ENCODE measurements around the gene BCL2L13.
"Not testable (repeated sequence)": the region's sequence is repeated elsewhere in the genome, so short reads cannot be mapped to it uniquely, and the experiment has no call there.

The BCL2L13 gene

GRCh38 chr22:17671521-17672092 is 33.0 kb downstream of the BCL2L13 start:
- not testable (repeated sequence) for H3K4me1 ChIP-seq (ENCODE audit: control insufficient read depth, insufficient read depth, low read depth, low read length); H2BK120ac ChIP-seq (ENCODE audit: low read depth, low read length); H2AK5ac ChIP-seq (ENCODE audit: low read length, severe bottlenecking); H3K4me2 ChIP-seq (ENCODE audit: low read length, poor library complexity, severe bottlenecking); H3K9ac ChIP-seq (ENCODE audit: low read length); H3K4me3 ChIP-seq (ENCODE audit: insufficient read depth in 1 of 2, low read depth in 1 of 2, low read length in 2 of 2); H3K27ac ChIP-seq (ENCODE audit: low read length, poor library complexity, severe bottlenecking); H2AFZ ChIP-seq (ENCODE audit: low read depth, low read length); H3K4ac ChIP-seq (ENCODE audit: low read depth in 1 of 2, low read length in 2 of 2); H3K27me3 ChIP-seq (ENCODE audit: control insufficient read depth in 1 of 2, insufficient read depth in 1 of 2, low read length in 2 of 2); H2BK12ac ChIP-seq (ENCODE audit: low read length in 2 of 2); H3K9me3 ChIP-seq (ENCODE audit: control insufficient read depth, low read length); H3K18ac ChIP-seq (ENCODE audit: low read depth in 1 of 2, low read length in 2 of 2); H3K23ac ChIP-seq (ENCODE audit: low read length in 2 of 2); H4K91ac ChIP-seq (ENCODE audit: low read length); H2BK5ac ChIP-seq (ENCODE audit: low read depth, low read length, poor library complexity, severe bottlenecking); H3K14ac ChIP-seq (ENCODE audit: low read length in 2 of 2); H4K8ac ChIP-seq (ENCODE audit: low read length)
- Histone ChIP-seq H3K79me1 (replicated peaks; ENCODE audit: low read length, poor library complexity, severe bottlenecking) (peaks cover 15% of the 10 kb centered on the region), H3K36me3 (ENCODE audit: control insufficient read depth in 1 of 2, insufficient read depth in 2 of 2, low read depth in 1 of 2, low read length in 2 of 2) (peaks cover 10 to 20% of the 10 kb centered on the region in 2 experiments), H2BK15ac (ENCODE audit: low read depth, poor library complexity, severe bottlenecking) (peak overlapping the region; percentile 67)
- peak; percentile 20 for DNase-seq
- 98% methylated on average over 8 of the region's 10 CpGs for WGBS

DNA sequence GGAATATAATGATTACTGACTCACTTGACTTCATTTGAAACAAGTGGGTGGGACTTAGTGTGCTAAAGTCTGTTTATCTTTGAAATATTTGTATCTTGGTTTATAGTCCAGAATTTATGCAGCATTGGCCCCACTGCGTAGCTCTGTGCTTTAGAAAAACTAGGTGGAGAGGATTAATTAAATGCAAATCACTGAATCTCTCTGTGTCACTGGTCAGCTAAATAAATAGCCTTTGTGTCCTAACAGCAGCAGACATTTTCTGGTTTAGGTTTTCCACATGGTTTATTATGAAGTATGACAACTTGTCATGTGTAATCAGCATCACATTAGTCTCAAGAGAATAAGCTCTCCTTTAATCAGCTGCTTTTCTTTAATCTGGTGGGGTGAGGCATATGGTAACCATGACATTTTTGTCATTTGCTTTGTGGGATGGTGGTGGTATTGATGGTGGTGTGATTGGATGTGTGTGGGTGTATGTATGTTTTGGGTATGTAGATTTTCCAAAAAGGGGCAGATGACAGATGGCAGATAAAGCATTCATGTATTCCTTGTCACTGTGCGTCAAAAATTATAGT is 33.9 kb downstream of the BCL2L13 start:
- Histone ChIP-seq H3K4me3 (ENCODE audit: insufficient read depth in 1 of 2, low read depth in 1 of 2, low read length in 2 of 2) (no peak overlapping the region), H3K23ac (ENCODE audit: low read length in 2 of 2) (no peak overlapping the region), H3K27ac (ENCODE audit: low read length, poor library complexity, severe bottlenecking) (no peak overlapping the region), H3K9me3 (ENCODE audit: control insufficient read depth, low read length) (no peaks in the 10 kb centered on the region), H2AFZ (ENCODE audit: low read depth, low read length) (no peak overlapping the region), H3K4me1 (ENCODE audit: control insufficient read depth, insufficient read depth, low read depth, low read length) (peaks cover 1% of the 10 kb centered on the region), H3K18ac (ENCODE audit: low read depth in 1 of 2, low read length in 2 of 2) (no peak overlapping the region), H2BK5ac (ENCODE audit: low read depth, low read length, poor library complexity, severe bottlenecking) (no peak overlapping the region), H3K27me3 (ENCODE audit: control insufficient read depth in 1 of 2, insufficient read depth in 1 of 2, low read length in 2 of 2) (no peaks in the 10 kb centered on the region), H3K14ac (ENCODE audit: low read length in 2 of 2) (no peak overlapping the region), H3K4me2 (ENCODE audit: low read length, poor library complexity, severe bottlenecking) (no peak overlapping the region), H3K9ac (ENCODE audit: low read length) (no peak overlapping the region), H3K79me1 (replicated peaks; ENCODE audit: low read length, poor library complexity, severe bottlenecking) (peaks cover 19% of the 10 kb centered on the region), H2BK15ac (ENCODE audit: low read depth, poor library complexity, severe bottlenecking) (no peak overlapping the region), H2BK120ac (ENCODE audit: low read depth, low read length) (no peak overlapping the region), H3K4ac (ENCODE audit: low read depth in 1 of 2, low read length in 2 of 2) (no peak overlapping the region), H2AK5ac (ENCODE audit: low read length, severe bottlenecking) (no peak overlapping the region), H4K8ac (ENCODE audit: low read length) (no peak overlapping the region), H2BK12ac (ENCODE audit: low read length in 2 of 2) (no peak overlapping the region), H3K36me3 (ENCODE audit: control insufficient read depth in 1 of 2, insufficient read depth in 2 of 2, low read depth in 1 of 2, low read length in 2 of 2) (peaks cover 6 to 15% of the 10 kb centered on the region in 2 experiments), H4K91ac (ENCODE audit: low read length) (no peak overlapping the region)
- 100% methylated on average over 1 of the region's 2 CpGs for WGBS
- DNase-seq: peak; percentile 33

DNA sequence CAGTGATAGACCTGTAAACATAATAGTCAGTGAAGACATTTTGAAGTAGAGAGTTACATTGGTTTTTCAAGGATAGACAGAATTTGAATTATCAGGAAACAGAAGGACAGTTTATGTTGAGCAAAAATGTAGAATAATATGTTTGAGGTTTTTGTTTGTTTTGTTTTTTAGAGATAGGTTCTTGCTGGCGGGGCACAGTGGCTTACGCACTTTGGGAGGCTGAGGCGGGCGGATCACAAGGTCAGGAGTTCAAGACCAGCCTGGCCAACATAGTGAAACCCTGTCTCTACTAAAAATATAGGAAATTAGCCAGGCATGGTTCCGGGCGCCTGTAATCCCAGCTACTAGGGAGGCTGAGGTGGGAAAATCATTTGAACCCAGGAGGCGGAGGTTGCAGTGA is 35.6 kb downstream of the BCL2L13 start:
- no peak overlapping the region for H2BK5ac ChIP-seq (ENCODE audit: low read depth, low read length, poor library complexity, severe bottlenecking)
- H3K27me3 ChIP-seq (ENCODE audit: control insufficient read depth in 1 of 2, insufficient read depth in 1 of 2, low read length in 2 of 2): no peaks in the 10 kb centered on the region
- H3K27ac ChIP-seq (ENCODE audit: low read length, poor library complexity, severe bottlenecking): no peak overlapping the region
- WGBS: 98% methylated on average over 6 of the region's 7 CpGs
- peaks cover 4 to 14% of the 10 kb centered on the region in 2 experiments for H3K36me3 ChIP-seq (ENCODE audit: control insufficient read depth in 1 of 2, insufficient read depth in 2 of 2, low read depth in 1 of 2, low read length in 2 of 2)
- H2BK15ac ChIP-seq (ENCODE audit: low read depth, poor library complexity, severe bottlenecking): no peak overlapping the region
- no peak overlapping the region for H3K23ac ChIP-seq (ENCODE audit: low read length in 2 of 2)
- H2AFZ ChIP-seq (ENCODE audit: low read depth, low read length): no peak overlapping the region
- H4K91ac ChIP-seq (ENCODE audit: low read length): no peak overlapping the region
- no peak overlapping the region for H3K9ac ChIP-seq (ENCODE audit: low read length)
- H2BK120ac ChIP-seq (ENCODE audit: low read depth, low read length): no peak overlapping the region
- no peak overlapping the region for H2BK12ac ChIP-seq (ENCODE audit: low read length in 2 of 2)
- no peak for DNase-seq
- no peak overlapping the region for H3K14ac ChIP-seq (ENCODE audit: low read length in 2 of 2)
- H3K9me3 ChIP-seq (ENCODE audit: control insufficient read depth, low read length): no peaks in the 10 kb centered on the region
- H3K4me2 ChIP-seq (ENCODE audit: low read length, poor library complexity, severe bottlenecking): no peak overlapping the region
- peaks cover 20% of the 10 kb centered on the region for H3K79me1 ChIP-seq (replicated peaks; ENCODE audit: low read length, poor library complexity, severe bottlenecking)
- no peak overlapping the region for H3K4ac ChIP-seq (ENCODE audit: low read depth in 1 of 2, low read length in 2 of 2)
- no peak overlapping the region for H3K4me3 ChIP-seq (ENCODE audit: insufficient read depth in 1 of 2, low read depth in 1 of 2, low read length in 2 of 2)
- H2AK5ac ChIP-seq (ENCODE audit: low read length, severe bottlenecking): no peak overlapping the region
- no peak overlapping the region for H4K8ac ChIP-seq (ENCODE audit: low read length)
- no peak overlapping the region for H3K18ac ChIP-seq (ENCODE audit: low read depth in 1 of 2, low read length in 2 of 2)
- H3K4me1 ChIP-seq (ENCODE audit: control insufficient read depth, insufficient read depth, low read depth, low read length): peaks cover 1% of the 10 kb centered on the region

DNA sequence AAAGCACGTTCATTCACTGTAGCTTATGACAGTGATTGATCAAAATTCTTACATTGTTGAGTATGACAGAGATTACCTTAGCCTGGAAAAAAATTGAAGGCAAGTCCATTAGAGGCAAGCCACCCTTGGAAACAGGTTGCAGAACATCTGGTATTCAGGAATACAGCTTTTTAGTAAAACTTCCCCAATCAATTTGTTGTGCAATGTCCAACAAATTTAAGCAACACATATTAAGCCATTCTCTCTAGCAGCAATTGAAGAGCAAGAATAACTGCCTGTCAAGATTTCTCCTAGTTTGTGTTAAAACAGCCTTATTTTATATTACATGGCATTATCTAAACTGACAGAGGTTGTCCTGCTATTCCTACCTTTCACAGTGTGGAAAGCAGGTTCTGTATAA is 37.0 kb downstream of the BCL2L13 start:
- no peak overlapping the region for H2AK5ac ChIP-seq (ENCODE audit: low read length, severe bottlenecking)
- H2BK15ac ChIP-seq (ENCODE audit: low read depth, poor library complexity, severe bottlenecking): no peak overlapping the region
- no peak overlapping the region for H2BK120ac ChIP-seq (ENCODE audit: low read depth, low read length)
- peaks cover 4 to 5% of the 10 kb centered on the region in 2 experiments for H3K36me3 ChIP-seq (ENCODE audit: control insufficient read depth in 1 of 2, insufficient read depth in 2 of 2, low read depth in 1 of 2, low read length in 2 of 2)
- H3K79me1 ChIP-seq (replicated peaks; ENCODE audit: low read length, poor library complexity, severe bottlenecking): peaks cover 21% of the 10 kb centered on the region
- H2AFZ ChIP-seq (ENCODE audit: low read depth, low read length): no peak overlapping the region
- no peak overlapping the region for H4K91ac ChIP-seq (ENCODE audit: low read length)
- no peak overlapping the region for H3K23ac ChIP-seq (ENCODE audit: low read length in 2 of 2)
- H3K4me1 ChIP-seq (ENCODE audit: control insufficient read depth, insufficient read depth, low read depth, low read length): peaks cover 1% of the 10 kb centered on the region
- H3K4me3 ChIP-seq (ENCODE audit: insufficient read depth in 1 of 2, low read depth in 1 of 2, low read length in 2 of 2): no peak overlapping the region
- H3K18ac ChIP-seq (ENCODE audit: low read depth in 1 of 2, low read length in 2 of 2): no peak overlapping the region
- no peak overlapping the region for H2BK5ac ChIP-seq (ENCODE audit: low read depth, low read length, poor library complexity, severe bottlenecking)
- no peak overlapping the region for H3K27ac ChIP-seq (ENCODE audit: low read length, poor library complexity, severe bottlenecking)
- no peaks in the 10 kb centered on the region for H3K27me3 ChIP-seq (ENCODE audit: control insufficient read depth in 1 of 2, insufficient read depth in 1 of 2, low read length in 2 of 2)
- 100% methylated on average over 1 of the region's 1 CpG for WGBS
- no peak for DNase-seq
- H3K9ac ChIP-seq (ENCODE audit: low read length): no peak overlapping the region
- H3K4me2 ChIP-seq (ENCODE audit: low read length, poor library complexity, severe bottlenecking): no peak overlapping the region
- no peak overlapping the region for H3K14ac ChIP-seq (ENCODE audit: low read length in 2 of 2)
- H3K9me3 ChIP-seq (ENCODE audit: control insufficient read depth, low read length): no peaks in the 10 kb centered on the region
- no peak overlapping the region for H2BK12ac ChIP-seq (ENCODE audit: low read length in 2 of 2)
- H4K8ac ChIP-seq (ENCODE audit: low read length): no peak overlapping the region
- no peak overlapping the region for H3K4ac ChIP-seq (ENCODE audit: low read depth in 1 of 2, low read length in 2 of 2)
